GM12874 (cell line): ENCODE measurements around the gene UNC13A.

Experiments
- TF ChIP-seq, protein P1 (sequence below): IDR thresholded peaks from 2 replicates; pipeline ENCODE4 v1.5.1; 2011; ENCODE audit warnings: low read depth, mild to moderate bottlenecking, control low read depth, low read length, moderate library complexity; ENCODE audit not compliant: insufficient read depth

Gene UNC13A

DNA sequence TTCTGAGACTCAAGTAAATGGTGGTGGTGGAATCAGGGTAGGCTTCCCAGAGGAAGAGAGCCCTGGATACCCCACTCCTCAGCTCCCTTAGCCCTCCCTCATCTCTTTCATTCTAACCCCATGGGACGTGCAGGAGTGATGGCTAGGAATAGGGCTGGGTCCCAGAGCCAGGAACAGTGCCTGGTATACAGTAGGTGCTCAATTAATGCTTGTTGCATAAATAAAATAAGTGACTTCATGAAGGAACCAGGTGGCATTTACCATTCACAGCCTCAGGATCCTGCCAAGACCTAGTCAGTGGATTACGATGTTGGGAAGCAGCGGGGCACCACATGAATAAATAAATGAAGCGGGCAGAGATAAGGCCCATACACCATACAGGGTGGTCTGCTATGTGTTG lies 3.9 kb downstream of the UNC13A start:
- TF ChIP-seq, protein P1, sequence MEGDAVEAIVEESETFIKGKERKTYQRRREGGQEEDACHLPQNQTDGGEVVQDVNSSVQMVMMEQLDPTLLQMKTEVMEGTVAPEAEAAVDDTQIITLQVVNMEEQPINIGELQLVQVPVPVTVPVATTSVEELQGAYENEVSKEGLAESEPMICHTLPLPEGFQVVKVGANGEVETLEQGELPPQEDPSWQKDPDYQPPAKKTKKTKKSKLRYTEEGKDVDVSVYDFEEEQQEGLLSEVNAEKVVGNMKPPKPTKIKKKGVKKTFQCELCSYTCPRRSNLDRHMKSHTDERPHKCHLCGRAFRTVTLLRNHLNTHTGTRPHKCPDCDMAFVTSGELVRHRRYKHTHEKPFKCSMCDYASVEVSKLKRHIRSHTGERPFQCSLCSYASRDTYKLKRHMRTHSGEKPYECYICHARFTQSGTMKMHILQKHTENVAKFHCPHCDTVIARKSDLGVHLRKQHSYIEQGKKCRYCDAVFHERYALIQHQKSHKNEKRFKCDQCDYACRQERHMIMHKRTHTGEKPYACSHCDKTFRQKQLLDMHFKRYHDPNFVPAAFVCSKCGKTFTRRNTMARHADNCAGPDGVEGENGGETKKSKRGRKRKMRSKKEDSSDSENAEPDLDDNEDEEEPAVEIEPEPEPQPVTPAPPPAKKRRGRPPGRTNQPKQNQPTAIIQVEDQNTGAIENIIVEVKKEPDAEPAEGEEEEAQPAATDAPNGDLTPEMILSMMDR: no peak

DNA sequence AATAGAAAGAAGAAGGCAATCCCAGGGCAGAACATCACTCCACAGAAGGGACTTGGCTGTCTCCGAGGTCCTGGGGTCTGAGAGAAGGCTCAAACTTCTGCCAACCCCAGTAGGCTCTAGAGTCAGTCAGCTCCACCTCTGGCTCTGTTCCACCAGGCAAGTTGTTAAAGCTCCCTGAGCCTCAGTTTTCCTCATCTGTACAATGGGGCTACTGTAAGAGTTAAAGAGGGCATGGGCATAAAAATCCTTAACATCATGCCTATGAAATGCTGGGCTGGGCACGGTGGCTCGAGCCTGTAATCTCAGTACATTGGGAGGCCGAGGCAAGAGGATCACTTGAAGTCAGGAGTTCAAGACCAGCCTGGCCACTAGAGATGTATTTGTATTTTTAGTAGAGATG lies 5.1 kb downstream of the UNC13A start:
- TF ChIP-seq, protein P1: no peak

DNA sequence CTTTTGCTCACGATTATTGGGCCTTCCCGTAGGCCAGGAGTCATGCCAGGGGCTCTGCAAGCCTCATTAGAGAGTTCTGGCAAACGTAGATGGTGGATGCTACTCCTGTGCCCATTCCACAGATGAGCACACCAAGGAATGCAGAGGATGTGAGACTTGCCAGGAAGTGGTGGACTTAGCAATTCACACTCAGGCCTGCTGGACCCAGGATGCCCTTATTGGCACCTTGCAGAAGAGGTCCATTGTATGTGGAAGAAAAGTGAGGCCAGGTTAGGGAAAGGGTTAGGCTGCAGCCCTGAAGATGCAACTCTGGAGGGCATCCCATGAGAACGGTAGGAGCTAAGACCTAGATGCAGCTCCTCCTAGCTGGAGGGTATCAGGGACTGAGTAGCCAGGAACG lies 5.9 kb downstream of the UNC13A start:
- TF ChIP-seq, protein P1: no peak

DNA sequence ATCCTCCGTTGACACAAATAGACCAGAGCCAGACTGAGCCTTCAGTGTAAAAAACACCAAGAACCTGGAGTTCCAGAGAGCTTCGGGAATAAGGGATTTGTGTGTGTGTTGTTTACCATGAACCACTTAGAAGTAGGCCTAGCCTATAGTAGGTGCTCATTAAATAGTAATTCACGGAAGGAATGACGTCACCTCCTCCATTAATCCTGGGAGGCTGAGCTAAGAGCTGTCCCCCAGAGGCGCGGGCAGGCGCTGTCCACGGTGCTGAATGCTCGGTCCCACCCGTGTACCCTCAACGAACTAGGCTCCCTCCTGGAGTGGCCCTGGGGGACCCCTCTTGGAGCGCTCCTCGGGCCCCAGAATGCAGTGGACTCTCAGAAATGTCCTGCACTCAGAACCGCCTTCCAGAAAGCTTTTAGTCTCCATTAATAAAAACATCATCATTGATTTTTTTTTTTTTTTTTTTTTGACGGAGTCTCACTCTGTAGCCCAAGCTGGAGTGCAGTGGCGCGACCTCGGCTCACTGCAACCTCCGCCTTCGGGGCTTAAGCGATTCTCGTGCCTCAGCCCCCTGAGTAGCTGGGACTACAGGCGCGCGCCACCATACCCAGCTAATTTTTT lies 6.5 kb downstream of the UNC13A start:
- TF ChIP-seq, protein P1: no peak

DNA sequence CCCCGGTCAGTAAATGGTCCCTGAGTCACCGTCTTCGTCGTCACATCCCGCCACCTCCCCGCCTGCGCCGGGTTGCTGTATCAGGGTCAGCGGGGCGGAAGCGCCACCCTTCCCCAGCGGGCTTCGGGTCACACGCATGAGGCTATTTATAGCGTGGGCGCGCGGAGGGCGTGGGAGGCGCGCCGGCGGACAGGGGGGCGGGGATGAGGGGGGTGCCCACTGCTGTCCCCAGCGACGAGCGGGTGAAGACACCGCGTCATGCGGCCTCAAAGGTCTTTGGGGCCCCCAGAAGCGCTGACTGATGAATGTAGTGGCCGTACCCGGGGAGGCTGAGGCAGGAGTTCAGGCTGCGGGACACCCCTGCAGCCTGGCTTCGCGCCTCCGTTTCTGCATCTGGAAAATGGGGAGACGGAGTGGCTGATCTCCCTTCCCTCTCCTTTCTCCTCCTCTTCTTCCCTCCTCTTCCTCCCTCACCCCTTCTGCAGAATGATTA lies 7.9 kb downstream of the UNC13A start:
- TF ChIP-seq, protein P1: no peak

DNA sequence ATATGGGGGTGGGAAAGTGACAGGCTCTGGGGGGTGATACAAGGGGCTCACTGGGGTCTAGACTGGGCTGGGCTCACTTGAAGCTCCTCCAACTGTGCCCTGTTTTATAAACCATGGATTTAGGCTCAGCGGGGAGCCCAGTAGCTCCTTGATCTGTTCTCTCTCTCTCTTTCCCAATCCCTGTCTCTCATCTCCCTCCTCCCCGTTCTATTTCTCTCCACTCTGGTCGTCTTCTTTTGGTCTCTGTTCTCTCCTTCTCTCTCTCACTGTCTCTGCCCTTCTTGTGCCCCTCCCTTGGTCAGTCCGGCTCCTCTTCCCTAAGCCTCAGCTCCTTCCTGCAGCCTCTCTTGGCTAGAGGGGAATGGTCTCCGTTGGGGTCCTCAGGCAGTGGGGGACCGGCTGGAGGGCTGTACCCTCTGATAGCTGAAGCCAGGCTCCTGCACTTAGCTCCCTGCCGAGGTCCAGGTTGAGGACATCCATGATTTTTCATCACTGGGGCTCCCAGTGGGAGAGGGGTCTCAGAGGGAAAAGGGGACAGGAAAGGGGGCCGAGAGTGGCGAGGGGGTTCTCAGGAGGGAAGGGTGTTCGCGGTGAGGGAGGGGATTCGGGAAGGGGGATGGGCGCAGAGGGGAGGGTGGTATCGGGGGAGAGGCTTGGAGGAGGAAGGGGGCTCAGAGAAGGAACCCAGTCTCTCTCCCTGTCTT lies 8.5 kb downstream of the UNC13A start:
- TF ChIP-seq, protein P1: no peak

DNA sequence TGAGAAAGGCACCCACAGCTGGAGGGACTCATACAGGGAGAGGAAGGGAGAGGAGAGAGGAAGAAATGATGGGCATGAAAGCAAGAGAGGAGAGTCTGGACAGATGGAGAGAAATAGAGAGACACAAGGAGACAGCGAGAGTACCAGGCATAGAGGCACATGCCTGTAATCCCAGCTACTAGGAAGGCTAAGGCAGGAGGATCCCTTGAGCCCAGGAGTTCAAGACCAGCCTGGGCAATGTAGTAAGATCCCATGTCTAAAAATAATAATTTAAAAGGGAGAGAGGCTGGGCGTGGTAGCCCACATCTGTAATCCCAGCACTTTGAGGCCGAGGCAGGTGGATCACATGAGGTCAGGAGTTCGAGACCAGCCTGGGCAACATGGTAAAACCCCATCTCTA lies 9.3 kb downstream of the UNC13A start:
- TF ChIP-seq, protein P1: no peak
